Progenitor cell of endocrine pancreas (in vitro differentiated cells): ENCODE measurements around the gene TTL. TPM values are rescaled to one million over a fixed set of nuclear protein-coding genes. Genes with fewer than 3 reads are reported as not detected.
"Not testable (repeated sequence)": the region's sequence is repeated elsewhere in the genome, so short reads cannot be mapped to it uniquely, and the experiment has no call there.

Experiments used
- DNase-seq: peaks from one replicate; pipeline ENCODE4 v3.0.0; 2021; ENCODE audit warnings: low spot score; ENCODE audit not compliant: unreplicated experiment
- H3K27ac Mint-ChIP-seq: 2 replicates; pipeline ENCODE4 v1.8.0; 2021; ENCODE audit warnings: mild to moderate bottlenecking, moderate library complexity, mixed read lengths
- H3K27me3 Mint-ChIP-seq: 2 replicates; pipeline ENCODE4 v1.8.0; 2021; ENCODE audit warnings: mixed read lengths
- H3K36me3 Mint-ChIP-seq: 2 replicates; pipeline ENCODE4 v1.8.0; 2022; ENCODE audit warnings: mixed read lengths; ENCODE audit not compliant: insufficient read depth
- H3K4me1 Mint-ChIP-seq: 2 replicates; pipeline ENCODE4 v1.8.0; 2021; ENCODE audit warnings: low read depth, mixed read lengths
- H3K4me3 Mint-ChIP-seq: 2 replicates; pipeline ENCODE4 v1.8.0; 2021; ENCODE audit warnings: low read depth, mild to moderate bottlenecking, moderate library complexity, mixed read lengths
- H3K9me3 Mint-ChIP-seq: 2 replicates; pipeline ENCODE4 v1.8.0; 2021; ENCODE audit warnings: low read depth, mixed read lengths
- CTCF ChIP-seq: fragments of 200-600 bp; sonication (generic); IDR thresholded peaks from one replicate; pipeline ENCODE4 v1.5.0; 2021; ENCODE audit warnings: antibody characterized with exemption, mild to moderate bottlenecking; ENCODE audit not compliant: unreplicated experiment
- total RNA-seq: library from RNA; stranded (reverse); gene quantifications from 2 replicates; pipeline ENCODE4 v1.2.1, GENCODE V29; 2021

Gene TTL
- total RNA-seq, 1 donor from 2014 or later: 35.9 TPM

GRCh38 chr2:112500850-112501484, 19.0 kb downstream of the TTL start:
- not testable (repeated sequence) for H3K4me3 Mint-ChIP-seq, H3K27me3 Mint-ChIP-seq, DNase-seq, H3K27ac Mint-ChIP-seq, H3K4me1 Mint-ChIP-seq, H3K9me3 Mint-ChIP-seq
- peaks cover 15% of the 10 kb centered on the region for H3K36me3 Mint-ChIP-seq
- TF ChIP-seq CTCF: peak; percentile 27

GRCh38 chr2:112509239-112509998, 27.5 kb downstream of the TTL start:
- not testable (repeated sequence) for H3K9me3 Mint-ChIP-seq, H3K4me1 Mint-ChIP-seq, DNase-seq, H3K4me3 Mint-ChIP-seq, H3K27ac Mint-ChIP-seq, H3K27me3 Mint-ChIP-seq, H3K36me3 Mint-ChIP-seq

- no peaks in the 10 kb centered on the region for H3K4me1 Mint-ChIP-seq
- no peaks in the 10 kb centered on the region for H3K27me3 Mint-ChIP-seq
- H3K27ac Mint-ChIP-seq: no peak overlapping the region
- no peak for DNase-seq
- H3K9me3 Mint-ChIP-seq: peaks cover 11% of the 10 kb centered on the region
- peaks cover 23% of the 10 kb centered on the region for H3K36me3 Mint-ChIP-seq
- no peak overlapping the region for H3K4me3 Mint-ChIP-seq
- TF ChIP-seq CTCF: no peak
These were observed 34.8 kb downstream of the TTL start for GRCh38 chr2:112516801-112517200.

- Mint-ChIP-seq H3K27ac (no peak overlapping the region), H3K4me3 (no peak overlapping the region), H3K4me1 (no peaks in the 10 kb centered on the region), H3K27me3 (no peaks in the 10 kb centered on the region), H3K36me3 (peaks cover 39% of the 10 kb centered on the region), H3K9me3 (peaks cover 11% of the 10 kb centered on the region)
- DNase-seq: no peak
- TF ChIP-seq CTCF: no peak
These were observed 36.9 kb downstream of the TTL start for GRCh38 chr2:112518807-112519206.

- H3K4me1 Mint-ChIP-seq: no peaks in the 10 kb centered on the region
- no peak for TF ChIP-seq CTCF
- no peak for DNase-seq
- H3K36me3 Mint-ChIP-seq: peaks cover 40% of the 10 kb centered on the region
- peaks cover 9% of the 10 kb centered on the region for H3K9me3 Mint-ChIP-seq
- H3K27me3 Mint-ChIP-seq: no peaks in the 10 kb centered on the region
- no peak overlapping the region for H3K4me3 Mint-ChIP-seq
- H3K27ac Mint-ChIP-seq: no peak overlapping the region
These were observed 37.5 kb downstream of the TTL start for GRCh38 chr2:112519506-112519905.
